SU-DHL-6 (cell line): ENCODE results near the gene SAMD7.

ENCODE experiments used
- CTCF ChIP-seq: fragments of 200-600 bp; sonication (generic); IDR thresholded peaks from one replicate; pipeline ENCODE4 v1.5.1; 2017; ENCODE audit warnings: antibody characterized with exemption, mild to moderate bottlenecking, low read length, moderate library complexity; ENCODE audit not compliant: insufficient read depth, poor library complexity, severe bottlenecking
- EZH2phosphoT487 ChIP-seq: fragments of 200-600 bp; sonication (generic), shearing (Covaris generic); conservative IDR thresholded peaks from 2 replicates; pipeline ENCODE4 v1.6.1; 2018; ENCODE audit warnings: mild to moderate bottlenecking, antibody characterized with exemption, low read length, moderate library complexity, mixed read lengths

GRCh38 chr3:169880576-169881250 lies 30.7 kb upstream of the SAMD7 start:
- no peak for TF ChIP-seq CTCF
- TF ChIP-seq EZH2phosphoT487: no peak
